B cell (primary cell): Measurements from ENCODE around the gene CADM1. TPM values are rescaled to one million over a fixed set of nuclear protein-coding genes. Genes with fewer than 3 reads are reported as not detected.

Experiments
- ATAC-seq: fragments of 200-7000 bp; cut with Tn5 transposase; one replicate; pipeline ENCODE4 v1.10.0; 2021; ENCODE audit warnings: low read depth, mild to moderate bottlenecking, moderate number of reproducible peaks, moderate library complexity
- CTCF ChIA-PET: fragments of 350-600 bp; sonication (Branson Sonifier 250); formaldehyde crosslinking; loops from one replicate; lab custom pipeline; 2021; ENCODE audit warnings: antibody characterized with exemption, inconsistent platforms; lab: Charles Lee
- POLR2A ChIA-PET: fragments of 350-600 bp; sonication (Branson Sonifier 250); formaldehyde crosslinking; loops from one replicate; lab custom pipeline; 2021; ENCODE audit warnings: antibody characterized with exemption; lab: Charles Lee
- DNase-seq: peaks from one replicate; pipeline ENCODE4 v3.0.0; 2013
- H2AFZ ChIP-seq: 2 replicates; pipeline ENCODE4 v1.6.1; 2012; ENCODE audit warnings: mild to moderate bottlenecking, low read depth, low read length; ENCODE audit not compliant: insufficient read depth, poor library complexity, severe bottlenecking
- H3K27ac ChIP-seq, 2 donors: 1 replicate in 1 of 2; 2 replicates in 1 of 2; pipeline ENCODE4 v1.5.1; 2012 to 2013; ENCODE audit warnings: low read length in 2 of 2, mild to moderate bottlenecking in 2 of 2, moderate library complexity in 1 of 2
- H3K27me3 ChIP-seq, 4 experiments: fragments of 200-600 bp in 1 of 4; sonication (generic) in 1 of 4; replicated peaks in 1 of 4; 1 replicate in 2 of 4; 2 replicates in 2 of 4; pipeline versions ENCODE4 v1.6.1 to v1.7.0; 2013 to 2016; ENCODE audit warnings: low read length in 3 of 4, mild to moderate bottlenecking in 2 of 4, mixed read lengths in 1 of 4, moderate library complexity in 1 of 4; ENCODE audit not compliant: insufficient read depth in 4 of 4, control insufficient read depth in 3 of 4; ENCODE audit errors: control extremely low read depth in 1 of 4
- H3K36me3 ChIP-seq, 2 experiments: replicated peaks in 1 of 2; 1 replicate in 1 of 2; 2 replicates in 1 of 2; pipeline versions ENCODE4 v1.6.1 to v1.7.1; 2013; ENCODE audit warnings: low read length in 1 of 2; ENCODE audit not compliant: insufficient read depth in 2 of 2, control insufficient read depth in 1 of 2; ENCODE audit errors: control extremely low read depth in 1 of 2, extremely low read depth in 1 of 2
- H3K4me1 ChIP-seq, 2 donors: fragments of 200-600 bp in 1 of 2; sonication (generic) in 1 of 2; 1 replicate in 1 of 2; 2 replicates in 1 of 2; pipeline versions ENCODE4 v1.5.1 to v1.6.1; 2013 to 2017; ENCODE audit warnings: low read length in 2 of 2; ENCODE audit not compliant: control insufficient read depth in 2 of 2, insufficient read depth in 2 of 2
- H3K4me2 ChIP-seq: replicated peaks from 2 replicates; pipeline ENCODE3; 2012; ENCODE audit warnings: mild to moderate bottlenecking, low read depth, low read length; ENCODE audit not compliant: poor library complexity, severe bottlenecking
- H3K4me3 ChIP-seq, 5 experiments: fragments of 200-600 bp in 1 of 5; sonication (generic) in 1 of 5; 1 replicate in 3 of 5; 2 replicates in 2 of 5; pipeline versions ENCODE4 v1.5.1 to v1.7.0; 2011 to 2016; ENCODE audit warnings: low read length in 4 of 5, mild to moderate bottlenecking in 4 of 5, low read depth in 2 of 5, control low read depth in 1 of 5, moderate library complexity in 1 of 5; ENCODE audit not compliant: insufficient read depth in 1 of 5; ENCODE audit errors: control extremely low read depth in 1 of 5, extremely low read depth in 1 of 5
- H3K79me2 ChIP-seq: fragments of 200-600 bp; sonication (generic); one replicate; pipeline ENCODE4 v1.6.0; 2016; ENCODE audit warnings: low read length; ENCODE audit not compliant: control insufficient read depth, insufficient read depth
- H3K9ac ChIP-seq: fragments of 200-600 bp; sonication (generic); 2 replicates; pipeline ENCODE4 v1.6.1; 2017; ENCODE audit warnings: mild to moderate bottlenecking, low read length, moderate library complexity
- H3K9me3 ChIP-seq, 3 donors: one replicate each; pipeline versions ENCODE4 v1.6.1 to v1.7.1; 2013; ENCODE audit warnings: low read length in 2 of 3; ENCODE audit not compliant: control insufficient read depth in 2 of 3, insufficient read depth in 1 of 3; ENCODE audit errors: control extremely low read depth in 1 of 3
- H4K20me1 ChIP-seq: 2 replicates; pipeline ENCODE4 v1.6.0; 2012; ENCODE audit warnings: mild to moderate bottlenecking, low read length; ENCODE audit not compliant: insufficient read depth, control insufficient read depth, poor library complexity, severe bottlenecking
- H3K27ac Mint-ChIP-seq: one replicate; pipeline ENCODE4 v1.8.0; 2021; ENCODE audit warnings: mixed read lengths
- H3K27me3 Mint-ChIP-seq: one replicate; pipeline ENCODE4 v1.8.0; 2021; ENCODE audit warnings: mixed read lengths
- H3K4me1 Mint-ChIP-seq: one replicate; pipeline ENCODE4 v1.8.0; 2021; ENCODE audit warnings: mixed read lengths
- H3K4me3 Mint-ChIP-seq: one replicate; pipeline ENCODE4 v1.8.0; 2021; ENCODE audit warnings: mixed read lengths
- H3K9me3 Mint-ChIP-seq: one replicate; pipeline ENCODE4 v1.8.0; 2022; ENCODE audit warnings: mixed read lengths; ENCODE audit not compliant: insufficient read depth
- EZH2 ChIP-seq: IDR thresholded peaks from 2 replicates; pipeline ENCODE4 v1.6.1; 2012; ENCODE audit warnings: borderline replicate concordance, low read depth, mild to moderate bottlenecking, moderate library complexity, low read length; ENCODE audit not compliant: insufficient read depth, poor library complexity, severe bottlenecking
- WGBS: methylation state at CpG from one replicate; pipeline ENCODE4 v1.1.5; 2013; ENCODE audit warnings: missing lambda C conversion rate; ENCODE audit not compliant: insufficient coverage; 5-methylcytosine and 5-hydroxymethylcytosine counted together
- intact Hi-C: fragments of 100-400 bp; cut with micrococcal nuclease; formaldehyde crosslinking; loops from one replicate; pipeline ENCODE4 v1.10.0; 2022
- polyA plus RNA-seq: library from polyadenylated mRNA; depleted of rRNA; stranded (reverse); fragments of >200 nt; gene quantifications from 2 replicates; pipeline ENCODE4 v1.2.3, GENCODE V29; 2012
- total RNA-seq, 2 donors: library from RNA; stranded (reverse); fragments of 120-200 nt in 1 of 2; gene quantifications; 1 replicate in 1 of 2; 2 replicates in 1 of 2; pipeline versions ENCODE4 v1.2.3 to v1.2.4, GENCODE V29; 2013 to 2022
- TF ChIP-seq, protein P1 (sequence below): fragments of 200-600 bp; IDR thresholded peaks from one replicate; pipeline ENCODE4 v1.8.0; 2022; ENCODE audit warnings: antibody characterized with exemption, mild to moderate bottlenecking

The CADM1 gene
- total and polyA plus RNA-seq, 2 donors (not counting 1 experiment from before 2014, with no cell fraction given), result 0.43 to 0.49 TPM

DNA sequence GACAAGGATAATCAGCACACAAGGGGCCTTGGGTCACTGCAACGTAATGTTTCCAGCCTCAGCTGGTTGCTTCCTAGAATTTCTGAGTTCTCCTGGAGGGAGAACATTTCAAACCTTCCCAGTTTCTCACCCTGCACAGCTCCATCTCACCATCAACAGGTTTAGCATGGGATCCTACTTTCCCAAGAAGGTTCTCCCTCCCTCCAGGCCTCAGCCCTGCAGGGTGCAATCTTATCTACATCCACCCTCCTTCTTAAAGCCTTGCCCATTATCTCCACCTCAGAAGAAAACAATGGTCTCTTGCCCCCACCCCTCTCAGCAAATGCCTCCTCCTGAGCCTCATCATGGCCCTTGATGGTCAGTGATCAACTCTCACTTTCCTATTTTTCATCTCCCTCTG, 23.6 kb downstream of the CADM1 start:
- Histone ChIP-seq H3K4me1 (no peaks in the 10 kb centered on the region), H3K79me2 (no peaks in the 10 kb centered on the region), H3K27me3 (no peaks in the 10 kb centered on the region), H3K27ac (no peak overlapping the region), H3K4me3 (no peak overlapping the region), H4K20me1 (no peaks in the 10 kb centered on the region), H3K9me3 (no peaks in the 10 kb centered on the region), H2AFZ (no peak overlapping the region), H3K4me2 (no peak overlapping the region), H3K9ac (no peak overlapping the region), H3K36me3 (no peaks in the 10 kb centered on the region)
- no peak overlapping the region for H3K27ac Mint-ChIP-seq
- intact Hi-C loops, result no loop called here
- no peak overlapping the region for H3K4me3 Mint-ChIP-seq
- no peaks in the 10 kb centered on the region for H3K9me3 Mint-ChIP-seq
- no peaks in the 10 kb centered on the region for H3K4me1 Mint-ChIP-seq
- no peak for DNase-seq
- POLR2A ChIA-PET, result no interaction called here
- ATAC-seq, result no peak
- 67% methylated on average over 1 of the region's 1 CpG for WGBS
- TF ChIP-seq, protein P1, sequence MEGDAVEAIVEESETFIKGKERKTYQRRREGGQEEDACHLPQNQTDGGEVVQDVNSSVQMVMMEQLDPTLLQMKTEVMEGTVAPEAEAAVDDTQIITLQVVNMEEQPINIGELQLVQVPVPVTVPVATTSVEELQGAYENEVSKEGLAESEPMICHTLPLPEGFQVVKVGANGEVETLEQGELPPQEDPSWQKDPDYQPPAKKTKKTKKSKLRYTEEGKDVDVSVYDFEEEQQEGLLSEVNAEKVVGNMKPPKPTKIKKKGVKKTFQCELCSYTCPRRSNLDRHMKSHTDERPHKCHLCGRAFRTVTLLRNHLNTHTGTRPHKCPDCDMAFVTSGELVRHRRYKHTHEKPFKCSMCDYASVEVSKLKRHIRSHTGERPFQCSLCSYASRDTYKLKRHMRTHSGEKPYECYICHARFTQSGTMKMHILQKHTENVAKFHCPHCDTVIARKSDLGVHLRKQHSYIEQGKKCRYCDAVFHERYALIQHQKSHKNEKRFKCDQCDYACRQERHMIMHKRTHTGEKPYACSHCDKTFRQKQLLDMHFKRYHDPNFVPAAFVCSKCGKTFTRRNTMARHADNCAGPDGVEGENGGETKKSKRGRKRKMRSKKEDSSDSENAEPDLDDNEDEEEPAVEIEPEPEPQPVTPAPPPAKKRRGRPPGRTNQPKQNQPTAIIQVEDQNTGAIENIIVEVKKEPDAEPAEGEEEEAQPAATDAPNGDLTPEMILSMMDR, result no peak
- TF ChIP-seq EZH2, result no peak
- H3K27me3 Mint-ChIP-seq, result peaks cover 9% of the 10 kb centered on the region
- CTCF ChIA-PET, result no interaction called here

DNA sequence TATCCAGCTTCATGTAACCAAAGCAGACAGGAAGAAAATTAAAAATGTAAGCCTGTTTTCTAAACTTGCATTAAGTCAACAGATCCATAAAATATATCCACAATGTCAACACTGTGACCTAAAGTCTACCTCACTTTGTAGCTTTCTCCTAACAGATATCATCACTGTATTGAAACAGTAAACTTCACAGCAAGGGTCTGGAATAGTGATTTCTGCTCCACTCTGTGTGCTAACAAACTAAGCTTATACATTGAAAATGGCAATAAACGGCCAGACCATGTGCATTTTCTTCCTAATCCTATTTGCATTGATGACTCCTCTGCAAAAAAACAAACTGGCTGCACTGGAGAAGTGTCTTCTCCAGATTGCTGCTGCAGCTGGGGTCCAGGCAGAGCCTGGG, 26.8 kb downstream of the CADM1 start:
- no peaks in the 10 kb centered on the region for H3K4me1 ChIP-seq

More for the DNA sequence above, 26.8 kb downstream of the CADM1 start:
- H3K9ac ChIP-seq, result no peak overlapping the region
- intact Hi-C loops, result no loop called here
- no peak for ATAC-seq
- no peak overlapping the region for H3K4me3 ChIP-seq
- no peak overlapping the region for H2AFZ ChIP-seq
- no peak for TF ChIP-seq EZH2
- TF ChIP-seq, protein P1, result no peak
- no peaks in the 10 kb centered on the region for H3K9me3 ChIP-seq
- 22% methylated on average over 1 of the region's 1 CpG for WGBS
- H3K4me1 Mint-ChIP-seq, result no peaks in the 10 kb centered on the region
- ChIA-PET CTCF (no interaction called here), POLR2A (no interaction called here)
- no peak for DNase-seq
- H3K79me2 ChIP-seq, result no peaks in the 10 kb centered on the region
- no peak overlapping the region for H3K4me2 ChIP-seq
- H3K27me3 ChIP-seq, result no peaks in the 10 kb centered on the region
- H3K27ac Mint-ChIP-seq, result no peak overlapping the region
- no peaks in the 10 kb centered on the region for H4K20me1 ChIP-seq
- no peak overlapping the region for H3K27ac ChIP-seq
- peaks cover 9% of the 10 kb centered on the region for H3K27me3 Mint-ChIP-seq
- H3K4me3 Mint-ChIP-seq, result no peak overlapping the region
- no peaks in the 10 kb centered on the region for H3K9me3 Mint-ChIP-seq
- H3K36me3 ChIP-seq, result no peaks in the 10 kb centered on the region
